HCT116 (cell line): ENCODE results near the gene SLC10A2. TPM values are rescaled to one million over a fixed set of nuclear protein-coding genes. Genes with fewer than 3 reads are reported as not detected.

ENCODE experiments used
- ATAC-seq: fragments of 200-7000 bp; cut with Tn5 transposase; 2 replicates; pipeline ENCODE4 v1.9.1; 2020; ENCODE audit warnings: mild to moderate bottlenecking, moderate library complexity
- BruUV-seq: library from RNA; stranded (reverse); fragments of 400-500 nt; replicated peaks from 2 replicates; lab custom pipeline; 2021; lab: Mats Ljungman, UMichigan
- CTCF ChIA-PET: fragments of 300-600 bp; sonication (Branson Sonifier 250); formaldehyde crosslinking; loops from one replicate; lab custom pipeline; 2021; ENCODE audit warnings: antibody characterized with exemption; lab: Charles Lee
- POLR2A ChIA-PET: fragments of 300-600, 350-600 bp; sonication (Branson Sonifier 250); formaldehyde crosslinking; loops from one replicate; lab custom pipeline; 2021; ENCODE audit warnings: antibody characterized with exemption; lab: Charles Lee
- RAD21 ChIA-PET, 2 experiments: fragments of 300-600 bp; sonication (Branson Sonifier 250); formaldehyde crosslinking; loops; one replicate each; lab custom pipeline; 2023; ENCODE audit warnings: low total read pairs in 2 of 2; ENCODE audit not compliant: uncharacterized antibody in 2 of 2, unreplicated experiment in 2 of 2, low non-redundant PET in 1 of 2; lab: Charles Lee
- DNase-seq: peaks from one replicate; pipeline ENCODE4 v3.0.0-alpha.2; 2010; ENCODE audit warnings: low read depth, low spot score
- H2AFZ ChIP-seq: fragments of 200-600 bp; shearing (Covaris generic), sonication (generic); 2 replicates; pipeline ENCODE4 v1.6.1; 2017; ENCODE audit warnings: low read depth, mixed run types, mixed read lengths, antibody characterized with exemption, low read length; ENCODE audit not compliant: poor library complexity, severe bottlenecking
- H3K27ac ChIP-seq: 2 replicates; pipeline ENCODE4 v1.5.1; 2012; ENCODE audit warnings: low read depth, low read length
- H3K27me3 ChIP-seq: fragments of 200-600 bp; sonication (generic); 2 replicates; pipeline ENCODE4 v1.6.1; 2016; ENCODE audit warnings: mixed run types, low read length, mixed read lengths; ENCODE audit not compliant: insufficient read depth
- H3K36me3 ChIP-seq, 2 experiments: fragments of 200-500 bp in 1 of 2; fragments of 200-600 bp in 1 of 2; sonication (Bioruptor generic) in 1 of 2; sonication (generic) in 1 of 2; 2 replicates each; pipeline versions ENCODE4 v1.5.1 to v1.6.1; 2014 to 2016; ENCODE audit warnings: low read length in 2 of 2, inconsistent platforms in 1 of 2, mixed read lengths in 1 of 2, mixed run types in 1 of 2; ENCODE audit not compliant: insufficient read depth in 2 of 2, control insufficient read depth in 1 of 2
- H3K4me1 ChIP-seq, 2 experiments: fragments of 200-600 bp in 1 of 2; sonication (generic) in 1 of 2; 2 replicates each; pipeline versions ENCODE4 v1.5.1 to v1.6.1; 2012 to 2017; ENCODE audit warnings: low read length in 2 of 2, inconsistent platforms in 1 of 2, mild to moderate bottlenecking in 1 of 2, mixed read lengths in 1 of 2, mixed run types in 1 of 2, moderate library complexity in 1 of 2; ENCODE audit not compliant: insufficient read depth in 2 of 2, control insufficient read depth in 1 of 2
- H3K4me2 ChIP-seq: fragments of 200-600 bp; sonication (generic); 2 replicates; pipeline ENCODE4 v1.6.1; 2017; ENCODE audit warnings: mixed run types, low read length, mixed read lengths
- H3K4me3 ChIP-seq, 2 experiments: fragments of 200-600 bp in 1 of 2; sonication (generic) in 1 of 2; replicated peaks in 1 of 2; 2 replicates each; pipeline ENCODE4 v1.5.1; 2011 to 2016; ENCODE audit warnings: low read length in 2 of 2, control low read depth in 1 of 2, low read depth in 1 of 2, mild to moderate bottlenecking in 1 of 2, mixed read lengths in 1 of 2, mixed run types in 1 of 2
- H3K79me2 ChIP-seq: fragments of 200-600 bp; sonication (generic); 2 replicates; pipeline ENCODE4 v1.6.1; 2017; ENCODE audit warnings: mild to moderate bottlenecking, mixed run types, low read length, moderate library complexity, mixed read lengths; ENCODE audit not compliant: insufficient read depth
- H3K9ac ChIP-seq: fragments of 200-600 bp; sonication (generic); 2 replicates; pipeline ENCODE4 v1.6.1; 2016; ENCODE audit warnings: low read length, mixed read lengths
- H3K9me2 ChIP-seq: fragments of 200-600 bp; sonication (generic), shearing (Covaris generic); 2 replicates; pipeline ENCODE4 v1.6.1; 2017; ENCODE audit warnings: mixed run types, mild to moderate bottlenecking, moderate library complexity; ENCODE audit not compliant: insufficient read depth
- H3K9me3 ChIP-seq, 2 experiments: fragments of 200-500 bp in 1 of 2; fragments of 200-600 bp in 1 of 2; sonication (Bioruptor generic) in 1 of 2; sonication (generic) in 1 of 2; 2 replicates each; pipeline ENCODE4 v1.6.1; 2014 to 2017; ENCODE audit warnings: low read length in 2 of 2, mixed read lengths in 2 of 2, inconsistent platforms in 1 of 2, low read depth in 1 of 2, mild to moderate bottlenecking in 1 of 2, mixed run types in 1 of 2, moderate library complexity in 1 of 2; ENCODE audit not compliant: control insufficient read depth in 1 of 2, insufficient read depth in 1 of 2
- H4K20me1 ChIP-seq: fragments of 200-600 bp; sonication (generic), shearing (Covaris generic); 2 replicates; pipeline ENCODE4 v1.6.1; 2017; ENCODE audit warnings: mixed run types, mild to moderate bottlenecking, moderate library complexity; ENCODE audit not compliant: insufficient read depth
- CBX3 ChIP-seq: IDR thresholded peaks from 2 replicates; pipeline ENCODE4 v1.6.1; 2012; ENCODE audit warnings: low read depth
- ELF1 ChIP-seq: IDR thresholded peaks from 2 replicates; pipeline ENCODE4 v1.6.1; 2012; ENCODE audit warnings: low read depth, borderline replicate concordance
- EZH2phosphoT487 ChIP-seq: fragments of 200-600 bp; IDR thresholded peaks from 2 replicates; pipeline ENCODE4 v1.6.1; 2018; ENCODE audit warnings: antibody characterized with exemption, borderline replicate concordance
- FOSL1 ChIP-seq: IDR thresholded peaks from 2 replicates; pipeline ENCODE4 v1.6.1; 2012; ENCODE audit warnings: low read depth
- JUND ChIP-seq: IDR thresholded peaks from 2 replicates; pipeline ENCODE4 v1.6.1; 2012
- POLR2A ChIP-seq: IDR thresholded peaks from 2 replicates; pipeline ENCODE4 v1.7.0; 2011; ENCODE audit warnings: borderline replicate concordance; ENCODE audit not compliant: insufficient read depth, insufficient read length; ENCODE audit errors: extremely low read depth
- POLR2AphosphoS5 ChIP-seq: IDR thresholded peaks from 2 replicates; pipeline ENCODE4 v1.6.1; 2011; ENCODE audit warnings: mild to moderate bottlenecking, low read depth, low read length, moderate library complexity
- SP1 ChIP-seq: IDR thresholded peaks from 2 replicates; pipeline ENCODE4 v1.6.1; 2012; ENCODE audit warnings: low read depth
- SRF ChIP-seq: IDR thresholded peaks from 2 replicates; pipeline ENCODE4 v1.6.1; 2012; ENCODE audit warnings: low read depth
- TCF7L2 ChIP-seq: IDR thresholded peaks from 2 replicates; pipeline ENCODE4 v1.7.0; 2011; ENCODE audit warnings: borderline replicate concordance, inconsistent platforms; ENCODE audit not compliant: insufficient read depth, insufficient read length; ENCODE audit errors: extremely low read depth
- YY1 ChIP-seq: IDR thresholded peaks from 2 replicates; pipeline ENCODE4 v1.6.1; 2011; ENCODE audit warnings: low read length, low read depth, moderate library complexity, mild to moderate bottlenecking; ENCODE audit not compliant: insufficient replicate concordance; ENCODE audit errors: extremely low read depth
- ZFX ChIP-seq: fragments of 450-650 bp; IDR thresholded peaks from 2 replicates; pipeline ENCODE4 v1.6.1; 2017
- ZNF274 ChIP-seq: fragments of 200-500 bp; sonication (Bioruptor generic); IDR thresholded peaks from 2 replicates; pipeline ENCODE4 v1.6.1; 2014; ENCODE audit warnings: mild to moderate bottlenecking, low read depth, low read length, inconsistent platforms
- intact Hi-C: fragments of 100-400 bp; cut with micrococcal nuclease; formaldehyde crosslinking; loops from 2 replicates; pipeline ENCODE4 v1.10.0; 2022
- total RNA-seq: library from RNA; stranded (reverse); gene quantifications from one replicate; pipeline ENCODE4 v1.2.1, GENCODE V29; 2021; ENCODE audit not compliant: unreplicated experiment
- TF ChIP-seq, protein P1 (sequence below): IDR thresholded peaks from 2 replicates; pipeline ENCODE4 v1.6.1; 2012
- TF ChIP-seq, protein P2 (sequence below): IDR thresholded peaks from 2 replicates; pipeline ENCODE4 v1.6.1; 2012
- TF ChIP-seq, protein P3 (sequence below), 3 experiments: fragments of 200-600 bp in 1 of 3; sonication (generic) in 1 of 3; IDR thresholded peaks in 2 of 3; conservative IDR thresholded peaks in 1 of 3; 2 replicates each; pipeline ENCODE4 v1.5.1; 2012 to 2017; ENCODE audit warnings: low read depth in 2 of 3, low read length in 2 of 3, antibody characterized with exemption in 1 of 3, borderline replicate concordance in 1 of 3, control low read depth in 1 of 3, mild to moderate bottlenecking in 1 of 3, mixed read lengths in 1 of 3, mixed run types in 1 of 3, moderate library complexity in 1 of 3; ENCODE audit not compliant: insufficient read depth in 1 of 3

The SLC10A2 gene
- total RNA-seq, 1 experiment from 2014 or later, result not detected

DNA sequence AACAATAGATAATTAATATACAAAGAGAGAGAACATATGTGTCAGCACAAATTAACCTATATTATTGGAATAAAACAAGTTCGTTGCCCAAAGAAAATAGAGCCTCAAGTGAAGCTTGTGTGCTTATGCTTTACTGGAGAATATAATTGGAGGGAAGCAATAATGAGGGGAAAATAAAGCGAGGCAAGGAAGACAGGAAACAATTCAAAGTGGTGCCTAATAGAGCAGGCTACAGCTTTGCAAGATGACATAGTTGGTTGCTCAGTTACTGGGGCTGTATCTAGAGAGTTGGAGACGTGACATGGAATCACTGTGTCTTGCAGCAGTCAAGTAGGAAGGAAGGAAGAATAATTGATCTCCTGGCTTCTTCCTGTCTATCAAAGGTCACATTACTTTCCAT, 21.1 kb upstream of the SLC10A2 start:
- TF ChIP-seq CBX3 (no peak), ZNF274 (no peak), SRF (no peak), EZH2phosphoT487 (no peak), POLR2A (no peak), FOSL1 (no peak), TCF7L2 (no peak), SP1 (no peak), ELF1 (no peak), ZFX (no peak), YY1 (no peak), POLR2AphosphoS5 (no peak), JUND (no peak)
- TF ChIP-seq, protein P1, sequence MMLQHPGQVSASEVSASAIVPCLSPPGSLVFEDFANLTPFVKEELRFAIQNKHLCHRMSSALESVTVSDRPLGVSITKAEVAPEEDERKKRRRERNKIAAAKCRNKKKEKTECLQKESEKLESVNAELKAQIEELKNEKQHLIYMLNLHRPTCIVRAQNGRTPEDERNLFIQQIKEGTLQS, result no peak
- TF ChIP-seq, protein P2, sequence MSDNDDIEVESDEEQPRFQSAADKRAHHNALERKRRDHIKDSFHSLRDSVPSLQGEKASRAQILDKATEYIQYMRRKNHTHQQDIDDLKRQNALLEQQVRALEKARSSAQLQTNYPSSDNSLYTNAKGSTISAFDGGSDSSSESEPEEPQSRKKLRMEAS, result no peak
- TF ChIP-seq, protein P3, sequence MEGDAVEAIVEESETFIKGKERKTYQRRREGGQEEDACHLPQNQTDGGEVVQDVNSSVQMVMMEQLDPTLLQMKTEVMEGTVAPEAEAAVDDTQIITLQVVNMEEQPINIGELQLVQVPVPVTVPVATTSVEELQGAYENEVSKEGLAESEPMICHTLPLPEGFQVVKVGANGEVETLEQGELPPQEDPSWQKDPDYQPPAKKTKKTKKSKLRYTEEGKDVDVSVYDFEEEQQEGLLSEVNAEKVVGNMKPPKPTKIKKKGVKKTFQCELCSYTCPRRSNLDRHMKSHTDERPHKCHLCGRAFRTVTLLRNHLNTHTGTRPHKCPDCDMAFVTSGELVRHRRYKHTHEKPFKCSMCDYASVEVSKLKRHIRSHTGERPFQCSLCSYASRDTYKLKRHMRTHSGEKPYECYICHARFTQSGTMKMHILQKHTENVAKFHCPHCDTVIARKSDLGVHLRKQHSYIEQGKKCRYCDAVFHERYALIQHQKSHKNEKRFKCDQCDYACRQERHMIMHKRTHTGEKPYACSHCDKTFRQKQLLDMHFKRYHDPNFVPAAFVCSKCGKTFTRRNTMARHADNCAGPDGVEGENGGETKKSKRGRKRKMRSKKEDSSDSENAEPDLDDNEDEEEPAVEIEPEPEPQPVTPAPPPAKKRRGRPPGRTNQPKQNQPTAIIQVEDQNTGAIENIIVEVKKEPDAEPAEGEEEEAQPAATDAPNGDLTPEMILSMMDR (IDR thresholded peaks at IDR 0.05 in 2 of 3, conservative IDR thresholded peaks at IDR 0.05 in 1 of 3; ENCODE audit: borderline replicate concordance in 1 of 3, insufficient read depth in 1 of 3, low read depth in 2 of 3, low read length in 2 of 3), result no peak
- H3K9ac ChIP-seq, result no peak overlapping the region
- H3K9me2 ChIP-seq, result no peaks in the 10 kb centered on the region
- RAD21 ChIA-PET, result no interaction called here
- no peaks in the 10 kb centered on the region for H3K79me2 ChIP-seq
- H3K9me3 ChIP-seq, result peaks cover 0 to 3% of the 10 kb centered on the region in 2 experiments; a peak in 1 of 4 replicates
- H3K36me3 ChIP-seq, result no peaks in the 10 kb centered on the region
- CTCF ChIA-PET, result no interaction called here
- no peaks in the 10 kb centered on the region for H3K4me1 ChIP-seq
- no TSS peak for BruUV-seq
- H3K27me3 ChIP-seq, result no peaks in the 10 kb centered on the region
- no peak overlapping the region for H2AFZ ChIP-seq
- POLR2A ChIA-PET, result no interaction called here
- no peak for DNase-seq
- no peaks in the 10 kb centered on the region for H4K20me1 ChIP-seq
- H3K4me3 ChIP-seq, result no peak overlapping the region
- intact Hi-C loops, result no loop called here
- no peak for ATAC-seq
- H3K27ac ChIP-seq, result no peak overlapping the region
- no peak overlapping the region for H3K4me2 ChIP-seq
